NCI-H524 (cell line): ENCODE measurements around the gene DNASE2B.
A peak's percentile ranks its signal among the peaks of the same experiment; 100 is the strongest.
"Not testable (repeated sequence)": the region's sequence is repeated elsewhere in the genome, so short reads cannot be mapped to it uniquely, and the experiment has no call there.

ENCODE experiments used
- DNase-seq, 2 experiments: peaks; one replicate each; lab custom pipeline; 2025; lab: John Stamatoyannopoulos, UW

The DNASE2B gene

GRCh38 chr1:84415396-84415795 is 17.1 kb downstream of the DNASE2B start:
- no peak for DNase-seq

- DNase-seq, result no peak
Observed at GRCh38 chr1:84422909-84423308, 24.6 kb downstream of the DNASE2B start.

GRCh38 chr1:84424513-84425149 is 26.3 kb downstream of the DNASE2B start:
- no peak for DNase-seq

- DNase-seq, result no peak
Observed at GRCh38 chr1:84425150-84425896, 27.0 kb downstream of the DNASE2B start.

- DNase-seq, result no peak
Observed at GRCh38 chr1:84426376-84426775, 28.1 kb downstream of the DNASE2B start.

GRCh38 chr1:84427250-84428188 is 29.2 kb downstream of the DNASE2B start:
- no peak for DNase-seq

GRCh38 chr1:84428235-84428634 is 30.0 kb downstream of the DNASE2B start:
- DNase-seq, result no peak

- no peak for DNase-seq
Observed at GRCh38 chr1:84429231-84429630, 30.9 kb downstream of the DNASE2B start.

GRCh38 chr1:84430546-84430945 is 32.3 kb downstream of the DNASE2B start:
- no peak for DNase-seq

GRCh38 chr1:84433258-84434080 is 35.2 kb downstream of the DNASE2B start:
- peak; percentile 38 to 56 for DNase-seq

GRCh38 chr1:84434081-84434769 is 35.9 kb downstream of the DNASE2B start:
- no peak for DNase-seq

GRCh38 chr1:84434801-84435549 is 36.7 kb downstream of the DNASE2B start:
- no peak for DNase-seq

- no peak for DNase-seq
Observed at GRCh38 chr1:84436876-84437655, 38.8 kb downstream of the DNASE2B start.

GRCh38 chr1:84442256-84442655 is 44.0 kb downstream of the DNASE2B start:
- DNase-seq, result peak; percentile 4 to 63

GRCh38 chr1:84442747-84443646 is 44.7 kb downstream of the DNASE2B start:
- DNase-seq, result not testable (repeated sequence)

- not testable (repeated sequence) for DNase-seq
Observed at GRCh38 chr1:84448704-84449103, 50.4 kb downstream of the DNASE2B start.

- DNase-seq, result no peak
Observed at GRCh38 chr1:84450910-84451309, 52.6 kb downstream of the DNASE2B start.

GRCh38 chr1:84452436-84452835 is 54.2 kb downstream of the DNASE2B start:
- DNase-seq, result no peak
